ENCODE results near the gene LAMA1.
"Not testable (repeated sequence)": the region's sequence is repeated elsewhere in the genome, so short reads cannot be mapped to it uniquely, and the experiment has no call there.

The LAMA1 gene

GRCh38 chr18:7117390-7118355 lies at the start of gene LAMA1:
TSS of gene LAMA1 (minus strand) at chr18:7117797. CDS start at chr18:7117720, 77 bp downstream.
- DNase-seq, result peak; percentile 2

GRCh38 chr18:7165846-7166393 lies 48.3 kb upstream of the LAMA1 start:
- no peak for DNase-seq

GRCh38 chr18:7164323-7165004 lies 46.9 kb upstream of the LAMA1 start:
- DNase-seq, result no peak

- no peak for DNase-seq
Measured at GRCh38 chr18:7158216-7158615, 40.6 kb upstream of the LAMA1 start.

- DNase-seq, result no peak
Measured at GRCh38 chr18:7157760-7158159, 40.2 kb upstream of the LAMA1 start.

DNA sequence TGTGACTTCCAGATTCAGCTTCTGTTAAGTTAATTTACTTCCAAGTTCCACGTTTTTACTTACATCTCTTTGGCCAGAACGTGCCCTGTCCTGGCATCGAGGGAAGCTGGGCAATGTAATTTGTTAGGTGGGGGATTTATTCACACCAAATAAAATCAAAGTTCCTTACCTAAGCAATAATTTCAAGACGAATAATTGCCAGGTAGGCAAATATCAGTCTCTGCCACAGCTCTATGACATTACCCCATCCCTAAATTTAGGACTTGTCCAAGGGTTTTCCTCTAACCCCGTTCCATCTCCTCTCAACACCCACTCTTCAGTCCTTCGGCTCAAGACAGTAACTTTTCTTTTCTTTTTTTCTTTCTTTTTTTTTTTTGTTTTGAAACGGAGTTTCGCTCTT lies 38.3 kb upstream of the LAMA1 start:
- no peak for DNase-seq

DNA sequence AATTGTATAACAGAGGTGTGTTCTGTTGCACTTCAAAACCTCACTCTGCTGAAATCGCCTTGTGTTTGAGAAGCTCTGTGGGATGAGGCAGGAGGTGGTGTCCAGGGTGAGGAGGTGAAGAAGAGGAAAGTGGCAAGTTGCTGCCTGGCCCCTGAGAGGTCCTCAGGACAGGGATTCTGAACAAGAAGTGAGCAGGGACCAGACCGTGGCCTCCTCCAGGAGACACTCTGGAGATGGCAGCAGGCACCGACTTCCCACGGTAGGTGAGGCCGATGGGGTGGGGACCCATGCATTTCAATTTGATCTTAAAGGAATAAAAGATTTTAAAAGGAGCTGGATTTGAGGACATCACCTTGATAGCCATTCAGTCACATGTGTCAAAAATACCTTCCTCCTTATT lies 37.5 kb upstream of the LAMA1 start:
- no peak for DNase-seq

- DNase-seq, result no peak
Measured at GRCh38 chr18:7152440-7152839, 34.8 kb upstream of the LAMA1 start.

GRCh38 chr18:7147399-7147798 lies 29.8 kb upstream of the LAMA1 start:
- DNase-seq, result no peak

- no peak for DNase-seq
Measured at GRCh38 chr18:7146067-7146466, 28.5 kb upstream of the LAMA1 start.

DNA sequence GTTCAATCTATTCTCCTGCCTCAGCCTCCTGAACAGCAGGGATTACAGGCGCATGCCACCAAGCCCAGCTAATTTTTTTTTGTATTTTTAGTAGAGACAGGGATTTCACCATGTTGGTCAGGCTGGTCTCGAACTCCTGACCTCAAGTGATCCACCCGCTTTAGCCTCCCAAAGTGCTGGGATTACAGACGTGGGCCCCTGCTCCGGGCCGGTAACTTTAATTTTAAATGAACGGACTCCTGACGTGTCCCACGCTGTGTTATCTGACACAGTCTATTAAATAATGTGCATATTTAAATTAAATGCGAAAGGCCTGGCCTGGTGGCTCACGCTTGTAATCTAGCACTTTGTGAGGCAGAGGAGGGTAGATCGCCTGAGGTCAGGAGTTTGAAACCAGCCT lies 27.3 kb upstream of the LAMA1 start:
- DNase-seq, result not testable (repeated sequence)

GRCh38 chr18:7141287-7141686 lies 23.7 kb upstream of the LAMA1 start:
- no peak for DNase-seq

DNA sequence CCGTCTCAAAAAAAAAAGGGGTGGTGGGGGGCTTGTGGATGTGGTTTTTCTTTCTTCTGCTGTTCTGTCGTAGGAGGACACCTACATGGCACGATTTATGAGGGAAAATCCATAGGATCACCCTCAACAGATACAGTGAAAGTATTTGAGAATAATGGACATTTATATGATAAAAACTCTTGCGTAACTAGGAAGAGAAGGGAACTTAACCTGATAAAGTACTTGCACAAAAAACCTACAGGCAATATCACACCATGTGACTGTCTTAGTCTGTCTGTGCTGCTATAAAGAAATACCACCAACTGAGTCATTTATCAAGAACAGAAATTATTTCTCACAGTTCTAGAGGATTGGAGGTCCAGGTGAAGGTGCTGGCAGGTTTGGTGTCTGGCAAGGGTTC lies 21.8 kb upstream of the LAMA1 start:
- DNase-seq, result no peak

- no peak for DNase-seq
Measured at GRCh38 chr18:7133181-7133580, 15.6 kb upstream of the LAMA1 start.

- DNase-seq, result no peak
Measured at GRCh38 chr18:7132356-7133150, 15.0 kb upstream of the LAMA1 start.

DNA sequence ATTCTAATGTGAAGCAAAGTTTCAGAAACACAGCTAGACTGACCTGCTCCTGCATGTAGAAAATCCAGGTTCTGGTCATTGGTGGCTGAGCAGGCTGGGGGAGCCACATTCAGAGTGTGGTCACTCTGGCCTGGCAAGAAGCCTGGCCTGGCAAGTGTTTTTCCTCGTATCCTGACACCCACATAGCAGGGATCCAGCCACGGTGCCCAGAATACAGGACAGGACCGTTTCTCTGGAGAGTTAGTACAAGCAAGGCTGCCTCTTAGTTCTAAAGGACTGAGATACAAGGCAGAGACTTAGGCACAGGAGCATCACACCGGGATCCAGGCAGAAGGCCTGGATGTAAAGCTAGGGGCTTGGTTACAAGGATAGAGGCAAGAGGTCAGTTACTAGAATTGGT lies 4.8 kb upstream of the LAMA1 start:
- DNase-seq, result no peak

DNA sequence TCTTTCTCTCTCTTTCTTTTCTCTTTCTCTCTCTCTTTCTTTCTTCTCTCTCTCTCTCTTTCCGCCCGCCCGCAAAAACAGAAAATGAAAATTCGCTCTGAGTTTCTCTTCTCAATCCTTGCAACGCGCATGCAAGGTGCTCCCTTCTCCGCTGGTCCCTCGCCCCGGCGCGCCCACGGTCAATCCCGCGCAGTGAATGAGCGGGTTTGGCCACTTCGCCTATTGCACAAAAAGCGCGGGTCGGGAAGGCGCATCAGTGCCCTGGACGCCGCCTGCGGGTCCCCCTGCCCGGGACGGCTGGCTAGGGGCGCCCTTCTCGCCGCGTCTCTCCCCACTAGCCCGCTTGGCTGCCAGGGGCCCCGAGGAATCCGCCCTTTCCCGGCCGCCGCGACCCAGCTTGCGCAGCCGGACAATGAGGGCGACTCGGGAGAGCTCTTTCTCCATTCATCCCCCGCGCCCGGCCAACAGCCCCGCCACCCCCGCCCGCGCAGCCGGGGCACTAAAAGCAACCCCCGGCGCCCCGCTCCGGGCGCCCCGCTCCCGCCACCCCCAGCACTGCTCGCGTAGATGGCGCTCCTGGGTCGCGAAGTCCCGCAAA lies 706 bp downstream of the LAMA1 start:
- no peak for DNase-seq

- DNase-seq, result no peak
Measured at GRCh38 chr18:7116001-7116730, 1.4 kb downstream of the LAMA1 start.

DNA sequence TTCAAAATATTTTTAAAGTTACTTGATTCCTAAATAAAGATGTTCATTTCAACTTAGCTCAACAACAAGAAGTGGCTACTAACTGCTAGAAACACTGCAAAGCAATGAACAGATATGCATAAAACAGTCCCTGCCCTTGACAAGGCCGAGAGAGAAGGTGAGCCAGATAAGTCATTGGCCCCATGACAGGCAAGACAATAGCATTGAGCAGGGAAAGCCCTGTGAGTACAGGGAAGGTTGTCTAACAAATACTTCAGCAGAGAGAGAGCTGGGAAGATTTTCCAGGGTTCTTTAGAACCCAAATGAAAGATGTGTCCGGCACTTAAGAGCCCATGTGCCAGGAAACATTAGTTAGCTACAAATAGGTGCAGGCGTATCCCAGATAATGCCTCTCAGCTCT lies 4.7 kb downstream of the LAMA1 start:
- no peak for DNase-seq

DNA sequence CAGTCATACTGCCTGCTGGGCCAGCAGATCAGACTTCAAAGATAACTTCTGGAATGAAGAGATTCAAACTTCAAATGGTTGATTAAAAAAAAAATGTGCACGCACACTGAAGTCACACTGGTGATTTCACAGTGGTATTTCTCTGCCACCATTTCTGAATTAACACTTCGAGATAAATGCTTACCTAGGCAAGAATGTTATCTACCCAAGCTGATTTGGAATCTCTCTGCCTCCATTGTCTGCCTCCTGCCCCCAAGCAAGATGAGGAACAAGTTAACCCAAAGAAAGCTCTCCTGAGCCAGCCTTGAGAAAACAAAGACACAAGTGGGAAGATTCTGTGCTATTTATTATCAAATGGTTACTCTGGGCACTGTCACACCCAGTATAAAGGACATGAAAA lies 6.5 kb downstream of the LAMA1 start:
- DNase-seq, result no peak

DNA sequence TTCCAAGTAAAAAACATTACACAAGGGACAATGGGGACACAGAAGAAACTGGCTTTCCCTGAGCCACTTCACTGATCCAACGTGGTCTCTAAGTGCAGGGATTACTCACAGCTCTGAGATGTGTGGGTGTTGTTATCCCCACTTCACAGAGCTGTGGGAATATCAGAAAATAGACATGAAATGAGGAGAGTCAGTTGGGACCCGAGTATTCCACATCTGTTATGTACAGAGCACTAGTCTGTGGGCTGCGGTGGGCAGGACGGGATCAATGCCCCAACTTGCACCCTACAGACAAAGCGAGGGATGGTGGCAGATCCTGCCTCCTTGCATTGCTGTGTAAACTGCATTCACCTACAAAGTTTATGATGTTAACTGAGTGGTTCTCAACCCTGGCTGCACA lies 11.7 kb downstream of the LAMA1 start:
- DNase-seq, result no peak

DNA sequence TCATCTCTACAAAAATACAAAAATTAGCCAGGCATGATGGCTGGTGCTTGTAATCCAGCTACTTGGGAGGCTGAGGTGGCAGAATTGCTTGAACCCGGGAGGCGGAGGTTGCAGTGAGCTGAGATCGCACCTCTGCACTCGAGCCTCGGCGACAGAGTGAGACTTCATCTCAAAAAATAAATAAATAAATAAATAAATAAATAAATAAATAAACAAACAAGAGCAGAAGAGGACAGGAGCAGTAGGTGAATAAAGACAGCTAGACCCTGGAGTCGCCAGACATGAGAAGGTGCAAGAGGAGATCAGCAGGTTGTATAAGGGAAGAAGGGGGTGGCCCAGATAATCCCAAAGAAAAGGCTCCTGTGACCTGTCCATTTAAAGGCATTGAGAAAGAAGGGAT lies 12.3 kb downstream of the LAMA1 start:
- no peak for DNase-seq

All from T1000 (cell line).